ENCODE data around the gene SPATA16. TPM values are rescaled to one million over a fixed set of nuclear protein-coding genes. Genes with fewer than 3 reads are reported as not detected.

SPATA16 gene
- total and polyA plus RNA-seq, 2 donors (not counting 3 experiments of a cell fraction or from before 2014, with no cell fraction given) = not detected

GRCh38 chr3:172859041-172859440 lies 282.0 kb downstream of the SPATA16 start:
- H2AFZ ChIP-seq (ENCODE audit: low read depth, low read length) = peak overlapping the region; percentile 49
- peaks cover 39% of the 10 kb centered on the region for H3K4me1 ChIP-seq (ENCODE audit: control insufficient read depth, extremely low read depth, insufficient read depth, low read length)
- dilution Hi-C loops (cut with MboI; ENCODE audit: extremely low pct_ligation_motif_present, low sequenced_read_pairs) = no loop called here
- H3K9me1 ChIP-seq (replicated peaks; ENCODE audit: control insufficient read depth, extremely low read depth, insufficient read depth, low read length) = no peaks in the 10 kb centered on the region
- no peaks in the 10 kb centered on the region for H3K36me3 ChIP-seq (ENCODE audit: control insufficient read depth in 2 of 2, extremely low read depth in 1 of 2, insufficient read depth in 2 of 2, low read length in 2 of 2)
- no peaks in the 10 kb centered on the region for H3K9me3 ChIP-seq (replicated peaks; ENCODE audit: control insufficient read depth, insufficient read depth, low read length)
- intact Hi-C loops (cut with micrococcal nuclease) = no loop called here
- DNase-seq (ENCODE audit: low read depth, low spot score) (peak; percentile 69), FAIRE-seq (no peak)
- POLR2A ChIA-PET = no interaction called here
- H3K27me3 ChIP-seq (ENCODE audit: control insufficient read depth in 2 of 2, insufficient read depth in 2 of 2, low read length in 2 of 2) = no peaks in the 10 kb centered on the region
- BruUV-seq (replicated peaks) = no TSS peak
- H3K79me2 ChIP-seq (ENCODE audit: control insufficient read depth, insufficient read depth, low read length) = no peaks in the 10 kb centered on the region
- no peaks in the 10 kb centered on the region for H4K20me1 ChIP-seq (replicated peaks; ENCODE audit: control insufficient read depth, extremely low read depth, insufficient read depth, low read length)
- H3K27ac ChIP-seq (ENCODE audit: insufficient read depth, low read depth, low read length) = peak overlapping the region; percentile 43
- TF ChIP-seq MAX (IDR thresholded peaks at IDR 0.05; ENCODE audit: insufficient read depth, insufficient read length) (no peak), MYC (IDR thresholded peaks at IDR 0.05; ENCODE audit: low read depth, low read length) (no peak), JUN (IDR thresholded peaks at IDR 0.05; ENCODE audit: borderline replicate concordance, insufficient read depth, insufficient read length, low read depth) (peak; percentile 43), CTCF (IDR thresholded peaks at IDR 0.05; ENCODE audit: extremely low read depth in 1 of 2, insufficient read depth in 1 of 2, low read depth in 1 of 2, low read length in 2 of 2) (no peak), POLR2A (IDR thresholded peaks at IDR 0.05; ENCODE audit: low read depth, low read length) (no peak), FOS (IDR thresholded peaks at IDR 0.05; ENCODE audit: borderline replicate concordance, insufficient read depth, low read length) (peak; percentile 76)
- peak overlapping the region; percentile 16 for H3K4me2 ChIP-seq (ENCODE audit: insufficient read depth, low read length)
- CTCF ChIA-PET = interaction anchor here (1.7 kb wide), 1 partner anchor 12 kb away, joined by 4 read pairs; no protein-coding TSS in a partner anchor
- no peak overlapping the region for H3K4me3 ChIP-seq (replicated peaks in 1 of 3; ENCODE audit: insufficient read depth in 1 of 3, low read depth in 1 of 3, low read length in 3 of 3)
- H3K9ac ChIP-seq (replicated peaks; ENCODE audit: extremely low read depth, insufficient read depth, low read length) = no peak overlapping the region
